Spleen (tissue), 11 donors: Measurements from ENCODE around the gene PGLYRP2. TPM values are rescaled to one million over a fixed set of nuclear protein-coding genes. Genes with fewer than 3 reads are reported as not detected.

ENCODE experiments used
- DNase-seq: peaks from one replicate; pipeline ENCODE4 v3.0.0-alpha.2; 2020
- H3K27ac ChIP-seq, 8 donors: fragments of 200-600 bp; sonication (generic) in 7 of 8; 1 replicate in 4 of 8; 2 replicates in 4 of 8; pipeline versions ENCODE4 v1.5.0 to v1.8.0; 2016 to 2021; ENCODE audit warnings: inconsistent platforms in 4 of 8, mild to moderate bottlenecking in 4 of 8, moderate library complexity in 1 of 8
- H3K27me3 ChIP-seq, 7 donors: fragments of 200-600 bp; sonication (generic) in 6 of 7; replicated peaks in 1 of 7; 1 replicate in 4 of 7; 2 replicates in 3 of 7; pipeline versions ENCODE4 v1.5.0 to v1.8.0; 2016 to 2021; ENCODE audit warnings: inconsistent platforms in 3 of 7, mild to moderate bottlenecking in 1 of 7
- H3K36me3 ChIP-seq, 6 donors: fragments of 200-600 bp; sonication (generic) in 5 of 6; 1 replicate in 4 of 6; 2 replicates in 2 of 6; pipeline versions ENCODE4 v1.5.0 to v1.8.0; 2016 to 2021; ENCODE audit warnings: inconsistent platforms in 2 of 6
- H3K4me1 ChIP-seq, 6 donors: fragments of 200-600 bp; sonication (generic) in 5 of 6; 1 replicate in 3 of 6; 2 replicates in 3 of 6; pipeline versions ENCODE4 v1.5.0 to v1.8.0; 2016 to 2021; ENCODE audit warnings: inconsistent platforms in 3 of 6
- H3K4me3 ChIP-seq, 8 donors: fragments of 200-600 bp; sonication (generic) in 7 of 8; 1 replicate in 4 of 8; 2 replicates in 4 of 8; pipeline versions ENCODE4 v1.5.0 to v1.8.0; 2016 to 2021; ENCODE audit warnings: inconsistent platforms in 4 of 8, mild to moderate bottlenecking in 4 of 8, moderate library complexity in 2 of 8
- H3K9me3 ChIP-seq, 8 donors: fragments of 200-600 bp; sonication (generic) in 7 of 8; 1 replicate in 4 of 8; 2 replicates in 4 of 8; pipeline versions ENCODE4 v1.5.0 to v1.8.0; 2016 to 2021; ENCODE audit warnings: inconsistent platforms in 4 of 8
- POLR2A ChIP-seq, 3 donors: fragments of 450-650 bp; IDR thresholded peaks; one replicate each; pipeline ENCODE4 v1.5.1; 2017; ENCODE audit warnings: antibody characterized with exemption in 3 of 3, mild to moderate bottlenecking in 1 of 3
- POLR2AphosphoS5 ChIP-seq, 3 donors: sonication (generic); formaldehyde crosslinking; IDR thresholded peaks; one replicate each; pipeline ENCODE4 v1.5.1; 2017; ENCODE audit warnings: antibody characterized with exemption in 3 of 3
- WGBS, 5 donors: extraction: QIAGEN DNeasy Blood & Tissue Kit in 3 of 5; methylation state at CpG; one replicate each; pipeline versions ENCODE4 v1.1.5 to v1.1.7; 2013 to 2018; 5-methylcytosine and 5-hydroxymethylcytosine counted together
- intact Hi-C: fragments of 100-400 bp; cut with DNase I; formaldehyde crosslinking; loops from one replicate; pipeline ENCODE4 v1.15.0; 2023; ENCODE audit warnings: low total_unique reads
- polyA plus RNA-seq, 3 donors: library from polyadenylated mRNA; stranded (reverse); fragments of 200-250 nt; gene quantifications; one replicate each; pipeline ENCODE4 v1.2.1, GENCODE V29; 2013
- total RNA-seq, 7 donors: library from RNA; depleted of rRNA in 3 of 7; stranded (reverse); fragments of >200 nt in 3 of 7; fragmentation: NEBNext Ultra II Directional in 4 of 7; extraction: Animal tissue kit (Norgen Biotek cat#: 25700) in 4 of 7; gene quantifications; one replicate each; pipeline versions ENCODE4 v1.1.0 to v1.2.1, GENCODE V29; 2016 to 2021
- TF ChIP-seq, protein P1 (sequence below), 11 experiments: fragments of 200-600 bp in 7 of 11; fragments of 450-650 bp in 4 of 11; sonication (generic) in 4 of 11; IDR thresholded peaks in 8 of 11; conservative IDR thresholded peaks in 3 of 11; 1 replicate in 7 of 11; 2 replicates in 4 of 11; pipeline versions ENCODE4 v1.4.0 to v1.8.0; 2016 to 2021; ENCODE audit warnings: antibody characterized with exemption in 11 of 11, inconsistent platforms in 4 of 11, mild to moderate bottlenecking in 1 of 11
- donor health status: healthy with polysubstance abuse.
- donor health status: DM: no; HTN: no; CAD: no; lungs with moderate emphysema.
- donor health status: DM: no; HTN: no; CAD: no.
- donor health status: Bipolar disorder and iron deficiency.
- donor health status: healthy.
- donor health status: DM: no; HTN: no; CAD: no.
- donor health status: DM: yes; HTN: yes; CAD: no.

PGLYRP2 gene
- total and polyA plus RNA-seq, 10 donors = 0.02 to 0.16 (median 0.08) TPM; not detected in 6

DNA sequence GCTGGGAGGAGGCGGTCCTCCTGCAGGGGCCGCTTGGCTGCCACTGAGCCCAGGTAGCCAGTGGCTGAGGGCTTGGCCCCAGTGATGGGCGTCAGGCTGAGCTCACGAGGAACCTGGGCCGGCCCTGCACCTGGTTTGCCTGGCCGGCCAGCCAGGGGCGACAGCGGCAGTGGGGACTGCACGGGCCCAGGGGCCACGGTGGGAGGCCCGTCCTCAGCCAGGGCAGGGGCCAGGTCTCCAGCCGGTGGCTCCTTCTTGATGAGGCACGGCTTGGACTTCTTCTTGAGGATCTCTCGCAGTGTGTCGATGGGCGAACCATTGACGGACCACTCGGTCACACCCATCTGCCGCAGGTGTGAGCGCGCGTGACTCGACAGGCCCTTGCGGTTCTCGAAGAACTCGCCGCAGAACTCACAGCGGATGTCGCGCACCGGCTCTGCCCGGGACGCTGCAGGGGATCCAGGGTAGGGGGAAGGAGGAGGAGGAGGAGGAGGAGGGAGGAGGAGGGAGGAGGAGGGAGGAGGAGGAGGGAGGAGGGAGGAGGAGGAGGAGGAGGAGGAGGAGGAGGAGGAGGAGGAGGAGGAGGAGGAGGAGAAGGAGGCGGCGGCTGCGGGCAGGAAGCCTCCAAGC, 53.9 kb downstream of the PGLYRP2 start:
- H3K36me3 ChIP-seq = peaks cover 5 to 97% (median 69%) of the 10 kb centered on the region in 6 donors
- 91 to 98% (median 96%) methylated on average over 28 to 36 of the region's 36 CpGs for WGBS, 5 donors
- TF ChIP-seq POLR2AphosphoS5 (IDR thresholded peaks at IDR 0.05) (no peak), POLR2A (IDR thresholded peaks at IDR 0.05) (no peak)
- TF ChIP-seq, protein P1, sequence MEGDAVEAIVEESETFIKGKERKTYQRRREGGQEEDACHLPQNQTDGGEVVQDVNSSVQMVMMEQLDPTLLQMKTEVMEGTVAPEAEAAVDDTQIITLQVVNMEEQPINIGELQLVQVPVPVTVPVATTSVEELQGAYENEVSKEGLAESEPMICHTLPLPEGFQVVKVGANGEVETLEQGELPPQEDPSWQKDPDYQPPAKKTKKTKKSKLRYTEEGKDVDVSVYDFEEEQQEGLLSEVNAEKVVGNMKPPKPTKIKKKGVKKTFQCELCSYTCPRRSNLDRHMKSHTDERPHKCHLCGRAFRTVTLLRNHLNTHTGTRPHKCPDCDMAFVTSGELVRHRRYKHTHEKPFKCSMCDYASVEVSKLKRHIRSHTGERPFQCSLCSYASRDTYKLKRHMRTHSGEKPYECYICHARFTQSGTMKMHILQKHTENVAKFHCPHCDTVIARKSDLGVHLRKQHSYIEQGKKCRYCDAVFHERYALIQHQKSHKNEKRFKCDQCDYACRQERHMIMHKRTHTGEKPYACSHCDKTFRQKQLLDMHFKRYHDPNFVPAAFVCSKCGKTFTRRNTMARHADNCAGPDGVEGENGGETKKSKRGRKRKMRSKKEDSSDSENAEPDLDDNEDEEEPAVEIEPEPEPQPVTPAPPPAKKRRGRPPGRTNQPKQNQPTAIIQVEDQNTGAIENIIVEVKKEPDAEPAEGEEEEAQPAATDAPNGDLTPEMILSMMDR (IDR thresholded peaks at IDR 0.05 in 8 of 11, conservative IDR thresholded peaks at IDR 0.05 in 3 of 11) = no peak
- intact Hi-C loops = no loop called here
- peaks cover 0 to 8% (median 7%) of the 10 kb centered on the region in 8 donors for H3K9me3 ChIP-seq
- no peaks in the 10 kb centered on the region for H3K27me3 ChIP-seq
- no peak for DNase-seq
- no peak overlapping the region for H3K27ac ChIP-seq
- H3K4me1 ChIP-seq = peaks cover 2 to 39% (median 24%) of the 10 kb centered on the region in 6 donors
- no peak overlapping the region for H3K4me3 ChIP-seq

DNA sequence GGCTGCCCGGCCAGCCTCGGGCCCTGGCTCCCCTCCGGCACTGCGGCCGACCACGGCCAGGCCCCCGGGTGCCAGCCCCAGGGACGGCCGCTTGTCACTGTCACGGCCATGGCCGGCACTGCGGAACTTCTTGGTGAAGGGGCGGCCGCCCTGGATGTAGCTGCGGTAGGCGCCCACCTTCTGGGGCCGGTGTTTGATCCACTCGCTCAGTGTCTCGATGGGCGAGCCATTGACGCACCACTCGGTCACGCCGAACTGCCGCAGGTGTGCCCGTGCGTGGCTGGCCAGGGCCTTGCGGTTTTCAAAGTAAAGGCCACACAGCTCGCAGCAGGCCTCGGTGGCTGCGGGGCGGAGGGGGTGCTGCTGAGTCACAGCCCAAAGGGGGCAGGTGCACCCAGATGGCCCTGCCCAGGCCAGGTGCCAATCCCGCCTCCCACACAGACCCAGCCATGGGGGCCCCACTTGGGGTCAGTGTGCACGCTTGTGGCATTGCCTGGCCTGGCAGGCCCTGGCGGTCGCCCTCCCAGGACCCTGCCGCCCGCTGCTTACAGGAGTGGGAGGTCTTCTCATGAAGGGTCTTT, 54.5 kb downstream of the PGLYRP2 start:
- TF ChIP-seq, protein P1 (IDR thresholded peaks at IDR 0.05 in 8 of 11, conservative IDR thresholded peaks at IDR 0.05 in 3 of 11) = no peak
- TF ChIP-seq POLR2AphosphoS5 (IDR thresholded peaks at IDR 0.05) = no peak
- no peak for TF ChIP-seq POLR2A (IDR thresholded peaks at IDR 0.05)
- no peak for DNase-seq
- Histone ChIP-seq H3K4me3 (no peak overlapping the region), H3K9me3 (peaks cover 0 to 8% (median 7%) of the 10 kb centered on the region in 8 donors), H3K27me3 (no peaks in the 10 kb centered on the region), H3K4me1 (peaks cover 2 to 33% (median 20%) of the 10 kb centered on the region in 6 donors), H3K27ac (no peak overlapping the region), H3K36me3 (peaks cover 5 to 90% (median 67%) of the 10 kb centered on the region in 6 donors)
- intact Hi-C loops = no loop called here
- WGBS, 5 donors = 97 to 100% (median 97%) methylated on average over 22 to 38 of the region's 38 CpGs

DNA sequence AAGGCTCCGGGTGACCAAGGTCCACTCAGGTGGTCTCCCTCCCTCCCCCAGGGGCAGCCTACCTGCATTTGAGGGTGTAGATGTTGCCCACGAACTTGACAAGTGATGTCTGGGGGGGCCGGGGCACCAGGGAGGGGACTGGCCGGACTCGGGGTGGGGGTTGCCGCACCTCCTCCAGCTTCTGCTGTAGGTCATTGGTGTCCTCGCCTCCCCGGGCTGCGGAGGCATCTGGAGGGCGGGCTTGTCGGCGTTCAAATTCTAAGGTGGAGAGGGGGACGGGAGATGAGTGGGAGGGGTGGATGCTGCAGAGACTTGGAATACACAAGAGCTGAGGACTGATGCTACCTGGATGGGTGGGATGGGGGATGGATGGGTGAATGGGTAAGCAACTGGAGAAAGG, 55.2 kb downstream of the PGLYRP2 start:
- TF ChIP-seq, protein P1 (IDR thresholded peaks at IDR 0.05 in 8 of 11, conservative IDR thresholded peaks at IDR 0.05 in 3 of 11) = no peak
- no peak for TF ChIP-seq POLR2AphosphoS5 (IDR thresholded peaks at IDR 0.05)
- no peak for TF ChIP-seq POLR2A (IDR thresholded peaks at IDR 0.05)
- H3K27me3 ChIP-seq = no peaks in the 10 kb centered on the region
- WGBS, 5 donors = 97 to 99% (median 98%) methylated on average over 12 to 13 of the region's 13 CpGs
- no peak for DNase-seq
- H3K4me3 ChIP-seq = no peak overlapping the region
- peaks cover 5 to 84% (median 65%) of the 10 kb centered on the region in 6 donors for H3K36me3 ChIP-seq
- peaks cover 2 to 33% (median 22%) of the 10 kb centered on the region in 6 donors for H3K4me1 ChIP-seq
- H3K27ac ChIP-seq = no peak overlapping the region
- peaks cover 0 to 8% (median 7%) of the 10 kb centered on the region in 8 donors for H3K9me3 ChIP-seq
- intact Hi-C loops = no loop called here

DNA sequence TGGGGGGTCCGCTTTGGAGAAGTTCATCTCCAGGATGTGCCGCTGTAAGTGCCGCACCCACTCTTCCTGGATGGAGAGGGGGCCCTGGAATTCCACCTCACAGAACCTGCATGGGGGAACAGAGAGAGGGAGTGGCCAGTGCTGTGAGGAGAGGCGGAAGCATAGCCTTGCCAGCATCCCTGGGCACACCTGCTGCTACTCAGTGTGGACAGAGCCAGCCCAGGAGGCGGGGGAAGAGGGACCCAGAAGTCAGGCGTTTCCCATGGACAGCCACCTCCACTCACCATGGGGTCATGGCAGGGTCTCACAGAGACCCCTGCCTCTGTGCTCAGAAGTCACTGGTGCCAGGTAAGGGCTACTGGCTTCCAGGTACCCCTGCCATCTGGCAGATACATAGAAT, 56.2 kb downstream of the PGLYRP2 start:
- H3K9me3 ChIP-seq = peaks cover 0 to 8% (median 7%) of the 10 kb centered on the region in 8 donors
- TF ChIP-seq POLR2AphosphoS5 (IDR thresholded peaks at IDR 0.05) (no peak), POLR2A (IDR thresholded peaks at IDR 0.05) (no peak)
- TF ChIP-seq, protein P1 (IDR thresholded peaks at IDR 0.05 in 8 of 11, conservative IDR thresholded peaks at IDR 0.05 in 3 of 11) = no peak
- H3K4me3 ChIP-seq = no peak overlapping the region
- 96 to 98% (median 98%) methylated on average over 4 to 6 of the region's 6 CpGs for WGBS, 5 donors
- H3K4me1 ChIP-seq = peaks cover 2 to 27% (median 19%) of the 10 kb centered on the region in 6 donors
- intact Hi-C loops = no loop called here
- DNase-seq = no peak
- H3K27ac ChIP-seq = no peak overlapping the region
- H3K36me3 ChIP-seq = peaks cover 5 to 74% (median 60%) of the 10 kb centered on the region in 6 donors
- H3K27me3 ChIP-seq = no peaks in the 10 kb centered on the region
